Putamen (tissue), 1 donor: ENCODE data around the gene RNASE9.
"Not testable (repeated sequence)": the region's sequence is repeated elsewhere in the genome, so short reads cannot be mapped to it uniquely, and the experiment has no call there.

Experiments
- DNase-seq: peaks from one replicate; pipeline ENCODE4 v3.0.0-alpha.2; 2016; ENCODE audit warnings: low spot score

RNASE9 gene

GRCh38 chr14:20560961-20561360 lies at the start of gene RNASE9:
Gene RNASE9, minus strand, starts transcription at chr14:20561047.
- no peak for DNase-seq

GRCh38 chr14:20610002-20610765 lies 49.3 kb upstream of the RNASE9 start:
- peak; percentile 72 for DNase-seq

GRCh38 chr14:20609215-20610001 lies 48.6 kb upstream of the RNASE9 start:
- DNase-seq, result peak; percentile 87

- DNase-seq, result no peak
Measured at GRCh38 chr14:20608383-20609110, 47.7 kb upstream of the RNASE9 start.

- no peak for DNase-seq
Measured at GRCh38 chr14:20607617-20608016, 46.8 kb upstream of the RNASE9 start.

GRCh38 chr14:20606902-20607242 lies 46.0 kb upstream of the RNASE9 start:
- DNase-seq, result no peak

GRCh38 chr14:20606190-20606901 lies 45.5 kb upstream of the RNASE9 start:
- DNase-seq, result no peak

- no peak for DNase-seq
Measured at GRCh38 chr14:20603813-20604690, 43.2 kb upstream of the RNASE9 start.

GRCh38 chr14:20602583-20602982 lies 41.7 kb upstream of the RNASE9 start:
- no peak for DNase-seq

- DNase-seq, result no peak
Measured at GRCh38 chr14:20601522-20601921, 40.7 kb upstream of the RNASE9 start.

GRCh38 chr14:20597108-20597507 lies 36.3 kb upstream of the RNASE9 start:
- DNase-seq, result no peak

GRCh38 chr14:20595726-20596125 lies 34.9 kb upstream of the RNASE9 start:
- not testable (repeated sequence) for DNase-seq

GRCh38 chr14:20592574-20592973 lies 31.7 kb upstream of the RNASE9 start:
- DNase-seq, result no peak

GRCh38 chr14:20591235-20591634 lies 30.4 kb upstream of the RNASE9 start, which contains the start of gene RNASE12:
Gene RNASE12, minus strand, starts transcription at chr14:20591376. Its CDS starts 653 bp downstream, at chr14:20590723.
- no peak for DNase-seq

GRCh38 chr14:20587489-20588154 lies 26.8 kb upstream of the RNASE9 start, which contains the start of gene RNASE11:
Gene RNASE11, minus strand, starts transcription at chr14:20588001.
- no peak for DNase-seq

- no peak for DNase-seq
Measured at GRCh38 chr14:20583908-20584307, 23.1 kb upstream of the RNASE9 start.

- DNase-seq, result no peak
Measured at GRCh38 chr14:20583142-20583541, 22.3 kb upstream of the RNASE9 start.

GRCh38 chr14:20580242-20580641 lies 19.4 kb upstream of the RNASE9 start:
- DNase-seq, result no peak

GRCh38 chr14:20578784-20579502 lies 18.1 kb upstream of the RNASE9 start:
- no peak for DNase-seq

- no peak for DNase-seq
Measured at GRCh38 chr14:20578325-20578724, 17.5 kb upstream of the RNASE9 start.
